SK-N-MC (cell line): ENCODE data around the gene CDC14A.

Experiments
- EZH2 ChIP-seq: fragments of 200-600 bp; sonication (generic); IDR thresholded peaks from one replicate; pipeline ENCODE4 v1.6.1; 2017; ENCODE audit warnings: antibody characterized with exemption
- FOXP2 ChIP-seq: optimal IDR thresholded peaks from 2 replicates; pipeline ENCODE3; 2011; ENCODE audit warnings: mild to moderate bottlenecking, moderate library complexity; ENCODE audit not compliant: insufficient read depth; ENCODE audit errors: extremely low read length, control extremely low read depth

GRCh38 chr1:100528871-100529270, 176.6 kb downstream of the CDC14A start:
- TF ChIP-seq EZH2, result no peak
- no peak for TF ChIP-seq FOXP2
